HG03045 (cell line): ENCODE results near the gene COX19.
"Not testable (repeated sequence)": the region's sequence is repeated elsewhere in the genome, so short reads cannot be mapped to it uniquely, and the experiment has no call there.

Experiments
- ATAC-seq: cut with Tn5 transposase; IDR thresholded peaks from one replicate; pipeline ENCODE4 v1.9.1; 2021; ENCODE audit warnings: mild to moderate bottlenecking, moderate library complexity; ENCODE audit not compliant: unreplicated experiment

COX19 gene

GRCh38 chr7:1011297-1012003, 36.1 kb upstream of the COX19 start:
- no peak for ATAC-seq

GRCh38 chr7:1010226-1010625, 34.9 kb upstream of the COX19 start:
- no peak for ATAC-seq

GRCh38 chr7:1009747-1010146, 34.4 kb upstream of the COX19 start:
- ATAC-seq, result no peak

- no peak for ATAC-seq
These were observed 33.5 kb upstream of the COX19 start for GRCh38 chr7:1008733-1009363.

- no peak for ATAC-seq
These were observed 32.6 kb upstream of the COX19 start for GRCh38 chr7:1007901-1008300.

GRCh38 chr7:1005303-1005702, 30.0 kb upstream of the COX19 start:
- ATAC-seq, result no peak

- ATAC-seq, result no peak
These were observed 28.9 kb upstream of the COX19 start for GRCh38 chr7:1004018-1004852.

GRCh38 chr7:1002445-1002844, 27.1 kb upstream of the COX19 start:
- not testable (repeated sequence) for ATAC-seq

- ATAC-seq, result not testable (repeated sequence)
These were observed 26.7 kb upstream of the COX19 start for GRCh38 chr7:1002026-1002425.

- ATAC-seq, result not testable (repeated sequence)
These were observed 25.9 kb upstream of the COX19 start for GRCh38 chr7:1001069-1001770.

GRCh38 chr7:999941-1000935, 24.9 kb upstream of the COX19 start:
- ATAC-seq, result no peak

- no peak for ATAC-seq
These were observed 24.0 kb upstream of the COX19 start for GRCh38 chr7:999149-999879.

- ATAC-seq, result no peak
These were observed 22.4 kb upstream of the COX19 start for GRCh38 chr7:997404-998395.

- ATAC-seq, result no peak
These were observed 20.9 kb upstream of the COX19 start for GRCh38 chr7:996079-996872.

GRCh38 chr7:995571-995970, 20.2 kb upstream of the COX19 start:
- no peak for ATAC-seq

GRCh38 chr7:994592-995308, 19.4 kb upstream of the COX19 start:
- ATAC-seq, result no peak
